ENCODE results near the gene AK4. TPM values are rescaled to one million over a fixed set of nuclear protein-coding genes. Genes with fewer than 3 reads are reported as not detected.

The AK4 gene
- total RNA-seq, 4 donors from 2014 or later, result 32.2 to 46.3 (median 39.6) TPM

GRCh38 chr1:65279070-65279779 lies 131.2 kb downstream of the AK4 start:
- Histone ChIP-seq H3K4me1 (peaks cover 0 to 4% (median 0%) of the 10 kb centered on the region in 3 donors), H3K9me3 (no peaks in the 10 kb centered on the region), H3K36me3 (no peaks in the 10 kb centered on the region), H3K4me3 (no peak overlapping the region), H3K27ac (no peak overlapping the region), H3K27me3 (no peaks in the 10 kb centered on the region)
- no peak for TF ChIP-seq CTCF (IDR thresholded peaks at IDR 0.05)
- intact Hi-C loops (cut with DNase I), result no loop called here
- WGBS, 2 donors, result 45% methylated on average over 5 of the region's 5 CpGs
- no peak for DNase-seq

Small RNAs within 50 kb of the gene (small RNA-seq; reads per million reads assigned to genes)
- 0 reads per million in 4 donors for gene RPS29P7

Other genes starting within 250 kb of the AK4 start
- gene JAK1, start 181.7 kb upstream of the AK4 start, total RNA-seq, result 10 to 100 TPM; 59.7 to 92.7 (median 64.1) TPM
- 1 to 10 TPM in 1 of 4 donors, under 1 TPM in 3; 0.11 to 1.3 (median 0.34) TPM for gene DNAJC6, start 161.3 kb downstream of the AK4 start, total RNA-seq

Measured in esophagus squamous epithelium (tissue), 5 donors.